ENCODE data around the gene MAB21L4.

The MAB21L4 gene

DNA sequence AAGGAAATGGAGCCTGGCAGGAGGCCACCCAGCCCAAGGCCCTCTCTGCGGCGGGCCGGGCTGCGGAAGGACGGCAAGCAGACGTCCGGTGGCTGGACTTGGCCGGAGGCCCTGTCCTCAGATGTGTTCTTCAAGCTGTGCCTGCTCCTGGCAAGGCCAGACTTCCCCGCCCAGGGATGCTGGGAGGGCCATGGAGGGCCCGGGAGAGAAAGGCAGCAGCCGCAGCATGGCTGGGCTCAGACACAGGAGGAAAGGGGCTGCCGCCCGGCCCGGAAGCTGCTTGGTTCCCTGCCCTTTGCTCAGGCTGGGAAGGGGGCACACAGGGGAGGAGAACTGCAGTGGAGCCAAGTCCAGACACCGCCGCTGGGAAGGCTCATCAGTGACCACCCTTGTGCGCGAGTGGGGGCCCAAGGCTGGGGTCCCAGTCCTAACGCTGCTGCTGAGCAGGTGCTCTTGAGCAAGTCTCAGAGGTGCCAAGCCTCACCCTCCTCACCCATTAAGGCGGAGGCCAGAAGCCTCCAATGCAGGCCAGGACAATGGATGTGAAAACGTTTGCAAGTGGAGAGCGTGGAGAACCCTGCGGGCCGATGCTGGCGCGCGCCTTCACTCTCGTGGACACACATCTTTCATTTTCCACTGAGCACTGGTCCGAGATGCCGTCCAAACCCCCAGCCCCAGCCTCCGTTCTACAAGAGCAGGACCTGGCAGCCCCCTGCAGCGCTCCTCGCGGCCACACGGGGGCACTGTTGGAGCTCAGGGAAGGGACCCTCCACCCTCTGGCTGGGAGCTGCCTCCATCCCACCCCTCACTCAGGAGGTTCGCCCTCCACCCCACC lies 18.1 kb upstream of the MAB21L4 start:
- H3K4me3 ChIP-seq (ENCODE audit: low read depth, low read length) = no peak overlapping the region
- TF ChIP-seq, protein P1, sequence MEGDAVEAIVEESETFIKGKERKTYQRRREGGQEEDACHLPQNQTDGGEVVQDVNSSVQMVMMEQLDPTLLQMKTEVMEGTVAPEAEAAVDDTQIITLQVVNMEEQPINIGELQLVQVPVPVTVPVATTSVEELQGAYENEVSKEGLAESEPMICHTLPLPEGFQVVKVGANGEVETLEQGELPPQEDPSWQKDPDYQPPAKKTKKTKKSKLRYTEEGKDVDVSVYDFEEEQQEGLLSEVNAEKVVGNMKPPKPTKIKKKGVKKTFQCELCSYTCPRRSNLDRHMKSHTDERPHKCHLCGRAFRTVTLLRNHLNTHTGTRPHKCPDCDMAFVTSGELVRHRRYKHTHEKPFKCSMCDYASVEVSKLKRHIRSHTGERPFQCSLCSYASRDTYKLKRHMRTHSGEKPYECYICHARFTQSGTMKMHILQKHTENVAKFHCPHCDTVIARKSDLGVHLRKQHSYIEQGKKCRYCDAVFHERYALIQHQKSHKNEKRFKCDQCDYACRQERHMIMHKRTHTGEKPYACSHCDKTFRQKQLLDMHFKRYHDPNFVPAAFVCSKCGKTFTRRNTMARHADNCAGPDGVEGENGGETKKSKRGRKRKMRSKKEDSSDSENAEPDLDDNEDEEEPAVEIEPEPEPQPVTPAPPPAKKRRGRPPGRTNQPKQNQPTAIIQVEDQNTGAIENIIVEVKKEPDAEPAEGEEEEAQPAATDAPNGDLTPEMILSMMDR (IDR thresholded peaks at IDR 0.05; ENCODE audit: low read depth, low read length) = peak; percentile 84

DNA sequence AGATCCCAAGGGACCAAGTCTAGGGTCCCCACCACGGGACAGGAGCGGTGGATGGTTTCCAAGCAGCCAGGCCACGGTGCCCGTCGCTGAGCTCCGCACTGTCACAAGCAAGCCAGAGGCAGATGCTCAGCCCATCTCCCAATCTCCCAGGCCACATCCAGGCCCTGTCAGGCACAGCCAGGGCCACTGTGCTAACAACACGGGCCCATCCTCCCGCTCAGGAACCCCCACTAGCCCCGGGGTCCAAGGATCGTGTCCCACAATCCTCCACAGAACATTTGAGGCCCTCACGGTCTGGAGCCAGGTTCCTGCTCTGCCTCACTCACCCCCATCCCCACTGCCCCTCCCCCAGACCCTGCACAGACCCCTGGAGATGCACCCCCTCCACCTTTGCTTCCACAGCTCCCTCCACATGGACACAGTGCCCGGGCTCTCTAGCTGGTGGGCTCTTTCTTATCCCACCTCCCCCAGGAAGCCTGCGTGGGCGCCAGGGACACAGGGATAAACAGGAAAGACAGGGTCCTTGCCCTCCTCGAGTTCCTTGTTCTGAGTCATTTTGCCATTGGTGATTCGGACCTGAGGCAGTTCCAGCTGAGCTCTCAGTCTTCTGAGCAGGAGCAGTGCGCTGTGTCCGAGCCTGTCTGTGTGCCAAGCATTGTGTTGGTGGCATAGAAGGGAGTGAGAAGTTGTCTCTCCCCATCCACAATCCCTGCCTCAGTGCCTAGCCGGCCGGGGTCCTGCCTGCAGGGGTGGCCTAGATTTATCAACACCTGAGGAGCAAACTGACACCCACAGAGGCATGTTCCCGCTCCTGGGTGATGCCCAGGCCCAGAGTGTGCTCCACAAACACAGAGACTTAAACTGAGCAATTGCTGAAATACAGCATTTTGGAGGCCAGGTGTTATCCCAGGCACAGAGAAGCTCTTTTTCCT lies 17.2 kb upstream of the MAB21L4 start:
- H3K4me3 ChIP-seq (ENCODE audit: low read depth, low read length) = no peak overlapping the region
- TF ChIP-seq, protein P1 (IDR thresholded peaks at IDR 0.05; ENCODE audit: low read depth, low read length) = no peak

DNA sequence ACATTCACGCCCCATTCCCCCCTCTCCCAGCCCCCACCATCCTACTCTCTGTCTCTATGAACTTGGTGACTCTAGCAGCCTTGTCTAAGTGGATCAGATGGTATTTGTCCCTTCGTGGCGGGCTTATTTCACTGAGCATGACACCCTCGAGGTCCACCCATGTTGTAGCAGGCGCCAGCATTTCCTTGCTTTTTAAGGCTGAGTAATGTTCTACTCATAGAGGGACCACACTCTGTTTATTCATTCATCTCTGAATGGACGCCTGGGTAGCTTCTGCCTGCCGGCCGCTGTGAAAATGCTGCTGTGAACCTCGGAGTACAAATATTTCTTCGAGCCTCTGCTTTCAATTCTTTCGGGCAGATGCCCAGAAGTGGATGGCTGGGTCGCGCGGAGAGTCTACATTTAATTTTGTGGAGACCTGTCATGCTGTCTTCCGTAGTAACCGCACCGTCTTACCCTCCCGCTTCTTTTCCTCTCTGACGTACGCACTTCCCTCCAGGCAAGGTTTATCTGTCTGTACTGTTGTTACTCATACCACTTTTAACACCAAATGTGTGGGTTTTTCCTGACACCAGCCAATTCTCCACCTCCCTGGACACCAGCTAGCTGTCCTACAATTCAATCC lies 15.8 kb upstream of the MAB21L4 start:
- H3K4me3 ChIP-seq (ENCODE audit: low read depth, low read length) = no peak overlapping the region
- TF ChIP-seq, protein P1 (IDR thresholded peaks at IDR 0.05; ENCODE audit: low read depth, low read length) = no peak

DNA sequence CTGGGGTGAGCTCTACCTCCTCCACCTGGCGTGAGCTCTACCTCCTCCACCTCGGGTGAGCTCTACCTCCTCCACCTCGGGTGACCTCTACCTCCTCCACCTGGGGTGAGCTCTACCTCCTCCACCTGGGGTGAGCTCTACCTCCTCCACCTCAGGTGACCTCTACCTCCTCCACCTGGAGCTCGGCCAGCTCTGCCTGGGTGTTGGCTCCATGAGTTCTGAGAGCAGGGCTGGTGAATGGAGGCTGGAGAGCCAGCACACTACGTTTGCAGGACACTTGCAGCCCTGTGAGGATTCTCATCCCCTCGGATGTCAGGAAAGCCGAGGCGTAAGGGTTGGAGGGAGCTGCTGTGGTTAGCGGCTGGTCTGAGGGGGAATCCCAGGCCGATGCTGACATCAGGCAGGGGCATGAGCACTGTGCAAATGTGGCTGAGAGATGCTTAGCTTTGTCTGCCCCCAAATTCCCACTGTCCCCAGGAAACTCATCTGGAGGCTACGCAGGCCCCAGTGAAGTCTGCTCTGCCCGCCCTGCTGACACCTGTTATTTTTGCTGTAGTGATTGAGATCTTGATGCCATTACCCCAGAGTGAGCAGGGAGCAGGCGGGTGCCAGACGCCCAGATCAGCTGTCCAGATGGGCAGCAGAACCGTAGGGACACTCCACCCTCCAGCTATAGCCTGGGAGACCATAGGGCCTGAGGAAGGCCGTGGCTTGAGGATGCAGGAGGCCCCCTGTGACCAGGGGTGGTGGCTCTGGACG lies 13.4 kb upstream of the MAB21L4 start:
- TF ChIP-seq, protein P1 (IDR thresholded peaks at IDR 0.05; ENCODE audit: low read depth, low read length) = no peak
- H3K4me3 ChIP-seq (ENCODE audit: low read depth, low read length) = no peak overlapping the region

DNA sequence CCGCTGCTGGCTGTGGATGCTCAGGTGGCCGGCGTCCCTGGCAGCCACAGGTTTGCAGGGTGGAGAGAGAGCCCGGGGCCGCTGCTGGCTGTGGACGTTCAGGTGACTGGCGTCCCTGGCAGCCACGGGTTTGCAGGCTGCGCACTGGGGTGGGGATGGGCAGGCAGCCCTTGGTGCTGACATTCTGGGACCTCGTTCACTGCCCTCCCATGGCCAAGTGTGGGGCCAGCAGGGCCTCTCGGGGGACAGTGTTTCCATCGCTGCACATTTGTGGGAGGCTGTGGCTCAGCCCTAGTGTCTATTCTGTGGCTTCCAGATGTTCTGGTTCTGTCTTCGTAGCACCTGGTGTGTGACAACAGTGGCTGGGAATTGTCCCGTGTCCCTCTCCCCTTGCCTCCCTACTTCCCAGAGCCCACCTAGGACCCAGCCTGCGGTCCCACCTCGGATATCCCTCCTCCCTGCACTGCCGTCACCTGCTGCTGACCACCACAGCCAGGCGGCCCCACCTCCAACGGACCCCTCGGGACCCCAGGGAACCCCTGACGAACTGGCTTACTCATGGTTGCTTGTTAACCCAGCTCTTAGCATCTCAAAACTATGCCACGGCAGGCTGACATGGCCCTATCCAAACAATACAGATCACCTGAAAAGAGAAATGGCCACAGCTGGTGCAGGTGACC lies 11.1 kb upstream of the MAB21L4 start:
- H3K4me3 ChIP-seq (ENCODE audit: low read depth, low read length) = no peak overlapping the region
- TF ChIP-seq, protein P1 (IDR thresholded peaks at IDR 0.05; ENCODE audit: low read depth, low read length) = no peak

DNA sequence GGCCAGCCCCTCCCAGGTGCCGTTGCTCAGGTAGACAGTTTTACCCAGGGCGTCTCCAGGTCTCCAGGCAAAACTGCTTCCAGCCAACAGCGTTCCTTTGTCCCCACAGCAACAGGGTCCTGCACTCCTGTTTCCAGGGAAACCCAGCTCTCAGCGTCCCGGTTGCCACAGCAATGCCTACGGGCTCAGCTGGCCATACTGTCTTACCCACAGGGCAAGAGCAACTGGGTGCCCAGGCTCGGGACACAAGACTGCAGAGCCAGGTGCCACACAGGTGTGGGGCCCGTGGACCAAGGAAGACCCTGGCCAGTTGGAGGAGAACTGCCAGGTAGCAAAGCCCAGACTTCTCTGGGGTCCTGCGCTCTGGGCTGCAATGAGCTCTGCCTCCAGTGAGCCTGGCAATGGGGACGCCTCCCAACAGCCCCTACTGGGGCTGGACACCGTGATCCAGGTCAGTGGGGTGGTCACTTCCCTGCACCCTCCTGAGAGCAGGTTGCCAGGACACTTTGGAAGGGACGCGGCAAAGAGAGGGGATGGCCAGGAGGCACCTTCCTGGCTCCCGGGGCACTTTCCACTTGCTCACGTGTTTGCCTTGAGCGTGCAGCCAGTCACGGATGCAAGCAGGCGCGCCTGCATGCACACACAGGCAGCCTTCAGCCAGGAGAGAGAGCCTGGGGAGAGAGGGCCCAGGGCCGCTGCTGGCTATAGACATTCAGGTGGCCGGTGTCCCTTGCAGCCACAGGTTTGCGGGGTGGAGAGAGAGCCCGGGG lies 10.4 kb upstream of the MAB21L4 start, which contains the start of gene CROCC2:
TSS of gene CROCC2 (plus strand) at position 196 of the 770 bp plus-strand sequence. CDS start at position 374, 178 bp downstream.
- no peak within 1 kb of the TSS for H3K4me3 ChIP-seq (ENCODE audit: low read depth, low read length)
- TF ChIP-seq, protein P1 (IDR thresholded peaks at IDR 0.05; ENCODE audit: low read depth, low read length) = no peak

Measured in WI38 (cell line).